GM19467 (cell line): ENCODE data around the gene NFATC2.
"Not testable (repeated sequence)": the region's sequence is repeated elsewhere in the genome, so short reads cannot be mapped to it uniquely, and the experiment has no call there.

Source experiments
- ATAC-seq: cut with Tn5 transposase; IDR thresholded peaks from one replicate; pipeline ENCODE4 v1.9.1; 2021; ENCODE audit warnings: mild to moderate bottlenecking, moderate library complexity; ENCODE audit not compliant: unreplicated experiment

Gene NFATC2

DNA sequence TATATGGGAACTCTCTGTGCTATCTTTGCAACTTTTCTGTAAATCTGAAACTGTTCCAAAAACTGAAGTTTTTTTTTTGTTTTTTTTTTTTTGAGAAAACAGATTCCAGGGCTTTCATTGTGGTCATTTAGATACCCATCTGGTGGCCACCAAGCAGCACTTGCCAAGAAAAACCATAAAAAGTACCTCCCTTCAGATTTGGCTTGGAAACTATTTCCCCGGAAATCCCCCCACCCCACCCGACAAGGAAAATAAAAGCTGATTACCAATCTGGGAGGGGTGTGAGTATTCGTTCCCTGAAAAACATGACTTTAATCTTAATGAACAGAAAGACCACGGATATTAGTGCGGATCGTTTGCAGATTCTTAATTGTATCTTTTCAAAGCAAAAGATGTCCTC lies 1.9 kb downstream of the NFATC2 start:
- ATAC-seq, result no peak

DNA sequence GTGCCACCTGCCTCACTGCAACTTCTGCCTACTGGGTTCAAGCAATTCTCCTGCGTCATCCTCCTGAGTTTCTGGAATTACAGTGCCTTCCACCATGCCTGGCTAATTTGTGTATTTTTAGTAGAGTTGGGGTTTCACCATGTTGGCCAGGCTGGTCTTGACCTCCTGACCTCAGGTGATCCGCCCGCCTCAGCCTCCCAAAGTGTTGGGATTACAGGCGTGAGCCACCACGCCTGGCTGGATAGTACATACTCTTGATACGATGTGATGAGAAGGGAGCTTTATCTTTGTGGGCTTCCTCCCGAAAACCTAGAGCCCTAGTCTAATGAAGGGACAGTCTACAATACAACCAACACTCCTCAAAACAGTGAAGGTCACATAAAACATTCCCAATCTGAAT lies 2.4 kb downstream of the NFATC2 start:
- ATAC-seq, result not testable (repeated sequence)

DNA sequence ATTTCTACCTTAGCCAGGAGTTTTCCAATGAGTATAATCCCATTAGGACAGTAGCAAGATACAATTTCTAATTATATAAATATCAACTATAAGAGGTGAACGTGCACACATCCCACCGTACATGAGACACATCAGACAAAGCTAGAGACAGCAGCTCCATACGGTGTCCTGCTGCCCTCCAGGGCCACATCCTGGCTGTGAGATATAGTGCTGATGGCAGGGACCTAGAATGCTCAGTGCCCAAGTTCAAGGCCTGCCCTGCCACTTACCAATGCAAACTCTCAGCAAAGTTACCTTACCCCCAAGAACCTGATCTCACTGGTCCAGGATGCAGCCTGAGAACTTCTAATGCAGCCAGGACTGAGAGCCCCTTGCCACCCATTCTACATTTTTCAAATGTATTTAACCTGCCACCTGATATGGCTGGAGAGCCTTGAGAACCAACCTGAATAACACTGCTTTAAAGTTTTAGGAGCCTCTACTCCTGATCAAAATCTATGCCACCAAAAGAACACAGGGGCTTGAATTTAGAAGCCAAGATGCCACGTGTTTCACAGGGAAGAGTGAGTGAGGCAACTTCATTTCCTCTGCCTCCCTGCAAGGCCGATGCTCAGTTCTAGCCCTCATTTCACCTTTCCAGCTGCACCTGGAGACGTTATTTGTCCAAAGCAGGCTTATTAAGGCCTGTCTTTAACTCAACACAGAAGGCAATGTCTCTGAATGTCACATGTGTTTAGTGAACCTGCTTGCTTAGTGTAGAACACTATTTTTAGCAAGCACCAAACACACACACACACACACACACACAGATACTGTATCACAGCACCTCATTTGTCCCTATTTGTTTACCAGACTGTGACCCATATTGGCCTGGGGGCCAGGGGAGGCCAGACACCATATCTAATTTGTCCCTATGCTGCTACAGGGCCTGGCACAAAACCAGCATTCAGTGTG lies 6.1 kb downstream of the NFATC2 start:
- no peak for ATAC-seq

DNA sequence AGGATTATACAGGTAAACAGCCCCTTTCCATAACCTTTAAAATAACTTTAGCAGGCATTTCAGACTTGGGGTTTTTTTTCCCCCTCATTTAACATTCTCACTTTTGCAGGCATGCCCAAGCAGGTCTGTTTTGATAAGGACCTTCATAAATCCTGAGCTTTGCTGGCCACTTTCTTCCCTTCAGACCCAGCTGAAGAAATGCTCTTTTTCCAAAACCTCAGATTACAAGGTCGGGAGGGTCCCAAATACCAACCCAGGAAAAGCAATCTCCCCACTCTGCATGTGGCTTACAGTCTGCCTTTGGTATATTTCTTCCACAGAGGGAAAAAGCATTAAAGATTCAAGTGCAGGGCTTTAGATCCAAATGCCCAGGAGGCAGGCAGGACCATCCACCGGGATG lies 6.8 kb downstream of the NFATC2 start:
- ATAC-seq, result no peak

DNA sequence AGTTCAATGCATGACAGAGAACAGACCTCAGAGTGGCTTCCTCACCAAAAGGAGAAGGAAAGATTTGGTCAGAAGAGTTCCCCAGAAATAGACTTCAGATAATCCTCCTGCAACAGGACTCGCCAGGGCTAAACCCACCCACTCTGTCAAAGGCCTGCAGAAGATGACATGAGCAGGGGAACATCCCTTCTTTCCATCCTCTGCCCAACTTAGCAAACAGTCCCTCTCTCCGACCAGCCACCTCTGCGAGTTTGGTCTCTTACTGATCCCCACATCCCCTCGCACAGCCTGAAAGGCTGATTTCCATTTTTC lies 7.5 kb downstream of the NFATC2 start:
- no peak for ATAC-seq

DNA sequence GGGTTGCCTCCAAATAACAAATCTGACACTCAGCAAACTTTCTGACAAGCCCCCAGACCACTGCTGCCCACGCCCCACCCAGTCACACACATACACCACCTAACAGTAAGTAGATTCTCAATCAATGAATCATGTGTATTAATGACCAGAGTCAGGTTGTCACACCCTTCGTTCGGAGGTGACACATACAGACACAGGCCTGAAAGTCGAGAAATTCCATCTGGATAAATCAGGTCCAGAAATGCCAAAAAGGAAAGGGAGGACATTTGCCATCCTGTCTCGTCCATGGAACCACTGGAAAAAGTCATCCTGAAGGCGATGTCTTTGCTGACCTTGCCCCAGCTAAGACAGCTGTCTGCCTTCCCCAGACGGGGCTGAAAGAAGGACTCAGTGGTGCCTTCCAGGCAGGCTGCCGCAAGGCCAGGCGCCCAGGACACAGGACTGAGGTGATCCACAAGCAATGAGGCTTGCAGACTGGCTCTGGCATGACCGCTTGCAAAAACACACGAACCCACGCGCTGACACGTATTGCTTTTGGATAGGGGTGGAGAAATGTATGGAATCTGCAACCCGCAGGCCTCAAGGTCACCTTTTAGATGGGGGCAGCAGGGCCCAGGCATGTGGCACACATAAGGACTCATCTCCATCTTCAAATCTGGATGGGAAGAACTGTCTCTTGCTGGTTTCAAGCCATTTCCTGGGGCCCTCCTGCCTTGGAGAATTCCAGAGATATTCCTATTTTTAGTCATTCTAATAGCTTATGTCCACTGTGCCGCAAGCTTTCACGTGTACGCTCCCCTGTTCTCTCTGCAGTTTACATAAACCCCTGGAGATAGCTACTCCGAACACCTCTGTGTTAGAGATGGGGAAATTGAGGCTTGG lies 9.0 kb downstream of the NFATC2 start:
- no peak for ATAC-seq

DNA sequence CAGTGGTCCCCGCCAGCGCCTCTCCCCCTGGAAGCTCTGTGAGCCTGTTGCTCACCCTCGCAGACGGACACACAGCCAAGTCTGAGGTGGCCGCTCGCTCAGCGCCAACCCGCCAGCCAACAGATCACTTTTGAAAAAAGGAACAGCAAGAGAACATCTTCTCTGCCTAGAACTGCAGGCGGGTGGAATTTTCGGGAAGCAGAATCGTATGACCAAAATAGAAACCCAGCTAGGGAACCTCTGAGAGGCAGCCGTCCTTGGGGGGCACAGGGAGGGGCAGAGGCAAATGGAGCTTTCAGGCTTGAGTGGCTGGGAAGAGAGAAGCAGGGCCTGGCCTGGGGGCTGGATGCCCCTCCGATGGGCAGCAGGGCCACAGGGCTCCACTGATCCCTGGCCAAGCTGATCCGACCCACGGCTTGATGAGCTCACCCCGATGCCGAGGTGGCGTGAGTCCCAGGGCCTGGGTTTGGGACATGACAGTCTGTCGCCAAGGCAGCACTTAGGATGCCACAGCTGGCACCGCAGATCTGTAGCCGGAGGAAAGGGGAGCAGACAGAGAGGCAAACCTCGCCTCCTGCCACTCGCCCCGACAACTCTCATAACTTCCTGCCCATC lies 9.8 kb downstream of the NFATC2 start:
- ATAC-seq, result no peak

DNA sequence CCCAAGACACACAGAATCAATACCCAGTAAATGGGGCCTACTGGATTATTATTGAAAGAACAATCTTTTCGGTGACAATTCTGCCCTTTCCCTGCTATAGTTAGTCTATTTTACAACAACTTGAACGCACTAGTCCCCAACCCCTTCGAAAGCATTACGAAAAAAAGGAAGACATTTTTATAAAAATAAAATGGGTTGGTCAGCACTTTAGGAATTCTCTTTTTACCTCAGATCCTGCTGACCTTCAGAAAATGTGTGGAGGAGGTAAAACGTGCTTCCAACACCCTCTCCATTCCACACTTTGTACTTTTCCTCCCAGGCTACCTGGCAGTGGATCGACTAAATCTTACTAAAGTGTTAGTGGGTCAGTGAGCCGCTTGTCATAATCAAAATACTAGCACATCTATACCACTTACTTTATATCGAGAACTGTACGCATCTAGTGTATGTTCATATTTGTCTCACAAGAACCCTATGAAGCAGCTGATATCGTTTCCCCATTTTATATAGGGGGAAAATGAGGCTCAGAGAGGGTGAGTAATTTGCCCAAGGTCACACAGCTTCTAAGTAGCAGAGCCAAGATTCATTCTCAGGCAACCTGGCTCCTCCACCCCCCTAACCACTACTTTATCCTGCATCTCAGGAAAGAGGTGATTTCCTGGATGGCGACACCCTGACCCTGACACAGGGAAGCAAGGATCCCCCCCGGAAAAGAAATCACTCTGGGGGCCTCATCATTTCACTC lies 10.6 kb downstream of the NFATC2 start:
- no peak for ATAC-seq

DNA sequence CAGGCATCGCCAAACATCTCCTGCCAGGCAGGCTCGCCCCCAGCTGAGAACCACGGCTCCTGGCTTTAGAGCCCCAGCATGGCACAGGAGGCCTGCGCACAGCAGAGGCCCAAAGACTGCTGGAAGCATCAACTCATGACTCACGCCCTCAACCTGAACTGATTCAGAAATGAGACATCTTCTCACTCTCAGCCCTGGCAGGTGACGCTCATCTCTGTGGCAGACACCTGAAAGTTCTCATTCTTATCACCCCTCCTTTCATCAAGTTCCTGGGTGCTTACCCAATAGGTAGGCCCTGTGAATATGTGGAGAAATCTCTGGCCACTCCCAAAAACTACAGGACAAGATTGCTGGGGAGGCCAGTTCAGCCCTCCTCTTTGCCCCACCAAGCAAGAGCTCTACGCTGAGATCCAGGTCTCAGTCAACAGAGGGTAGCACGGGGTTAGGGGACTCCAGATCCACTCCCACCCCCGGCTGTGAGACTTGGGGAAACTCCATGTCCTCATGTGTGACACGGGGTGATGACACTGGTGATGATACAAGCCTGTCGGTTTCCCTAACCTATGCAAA lies 11.3 kb downstream of the NFATC2 start:
- ATAC-seq, result no peak

DNA sequence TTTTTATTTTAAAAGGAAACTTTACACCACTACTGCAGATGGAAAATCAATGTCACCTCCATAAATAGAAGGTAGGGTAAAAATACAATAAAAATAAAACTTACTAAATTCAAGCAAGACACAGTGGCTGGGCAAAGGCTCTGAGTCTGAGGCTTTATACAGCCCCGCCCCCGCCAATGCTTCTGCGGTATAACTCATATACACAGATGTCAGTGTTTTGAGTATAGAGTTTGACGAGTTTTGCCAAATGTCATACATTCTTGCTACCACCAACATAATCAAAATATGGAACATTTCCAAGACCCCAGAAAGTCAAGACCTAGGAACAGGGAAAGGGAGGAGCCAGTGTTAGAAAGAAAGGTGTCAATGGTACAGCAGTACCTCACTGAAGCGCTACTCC lies 12.8 kb downstream of the NFATC2 start:
- ATAC-seq, result no peak

DNA sequence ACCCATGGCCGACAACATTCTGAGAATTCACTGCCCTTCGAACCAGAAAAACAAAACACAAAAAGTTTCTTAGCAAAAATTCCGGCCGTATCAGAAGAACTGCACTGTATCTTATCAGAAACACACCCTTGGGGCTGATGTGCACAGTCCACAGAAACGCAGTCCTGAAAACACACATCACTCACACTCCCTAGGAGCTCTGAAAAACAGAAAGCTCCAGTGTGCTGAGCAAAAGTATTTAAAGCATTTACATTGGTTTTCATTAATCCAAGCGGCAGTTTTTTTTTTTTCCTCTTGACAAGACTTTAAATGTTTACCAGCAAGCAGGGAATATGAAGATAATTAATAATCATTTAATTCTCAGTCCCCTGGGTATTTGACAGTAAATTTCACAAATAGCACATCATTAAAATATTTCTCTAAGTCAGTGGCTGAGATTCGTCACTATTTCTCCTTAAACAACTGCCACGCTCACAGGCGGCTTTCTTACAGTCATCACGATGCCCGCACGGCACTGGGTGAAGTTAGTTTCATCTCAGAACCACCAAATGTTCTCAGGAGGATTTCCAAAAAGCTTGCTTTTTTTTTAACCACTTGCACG lies 13.3 kb downstream of the NFATC2 start:
- ATAC-seq, result no peak

DNA sequence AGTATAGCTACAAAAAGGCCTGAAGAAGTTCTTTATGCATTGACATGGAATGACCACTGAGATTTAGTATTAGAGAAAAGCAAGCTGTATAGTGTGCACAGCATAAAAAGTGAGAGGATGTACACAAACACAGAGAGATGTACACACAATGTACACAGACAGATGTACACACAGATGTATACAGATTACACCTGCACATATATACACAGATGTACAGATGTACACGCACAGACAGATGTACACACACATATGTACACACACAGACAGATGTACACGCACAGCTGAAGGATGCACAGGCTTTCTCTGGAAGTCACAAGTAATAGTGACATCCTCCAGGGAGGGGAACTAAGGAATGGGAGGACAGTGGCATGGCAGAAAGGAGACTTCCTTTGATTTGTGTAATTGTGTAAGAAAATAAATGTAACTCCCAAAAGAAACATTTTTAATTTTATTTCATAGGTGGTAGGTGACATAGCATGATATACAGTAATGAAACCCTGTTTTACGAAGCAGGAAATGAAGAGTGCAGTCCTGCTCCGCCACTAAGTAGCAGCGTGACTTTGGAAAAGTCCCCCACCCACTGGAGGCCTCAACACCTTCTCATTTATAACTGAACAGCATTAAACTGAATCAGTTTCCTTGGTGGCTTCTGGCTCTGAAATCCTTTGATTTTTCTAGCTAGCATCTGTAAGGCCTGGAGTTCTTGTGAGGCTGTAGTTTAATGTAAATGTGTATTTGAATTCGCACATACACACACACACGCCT lies 14.1 kb downstream of the NFATC2 start:
- ATAC-seq, result peak; percentile 30

DNA sequence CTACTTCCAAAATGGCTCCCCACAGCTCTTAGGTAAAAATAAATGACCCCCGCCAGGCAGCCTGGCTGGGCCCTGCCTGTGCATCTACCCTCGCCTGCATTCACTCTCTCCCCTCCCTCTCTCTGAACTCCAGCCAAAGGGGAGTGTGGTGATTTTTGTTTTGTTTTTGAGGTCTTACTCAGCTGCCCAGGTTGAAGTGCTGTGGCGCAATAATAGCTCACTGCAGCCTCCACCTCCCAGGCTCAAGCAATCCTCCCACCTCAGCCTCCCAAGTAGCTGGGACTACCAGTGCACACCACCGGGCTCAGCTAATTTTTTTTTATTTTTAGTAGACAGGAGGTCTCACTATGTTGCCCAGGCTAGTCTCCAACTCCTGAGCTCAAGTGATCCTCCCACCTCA lies 15.8 kb downstream of the NFATC2 start:
- no peak for ATAC-seq

DNA sequence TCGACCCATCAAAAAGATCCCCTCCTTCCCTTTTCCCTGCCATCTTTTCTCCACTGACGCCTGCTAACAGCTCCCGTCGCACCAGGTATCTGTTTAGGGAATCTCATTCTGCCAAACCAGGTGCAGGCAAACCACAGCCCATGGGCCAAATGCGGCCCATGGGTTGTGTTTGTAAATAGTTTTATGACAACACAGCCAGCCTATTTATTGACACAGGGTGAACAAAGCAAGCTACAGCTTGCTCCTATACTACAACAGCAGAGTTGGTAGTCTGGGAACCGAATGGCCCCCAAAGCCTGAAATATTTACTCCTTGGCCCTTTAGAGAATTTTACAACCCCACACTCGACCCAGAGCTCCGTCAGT lies 16.4 kb downstream of the NFATC2 start:
- ATAC-seq, result no peak

DNA sequence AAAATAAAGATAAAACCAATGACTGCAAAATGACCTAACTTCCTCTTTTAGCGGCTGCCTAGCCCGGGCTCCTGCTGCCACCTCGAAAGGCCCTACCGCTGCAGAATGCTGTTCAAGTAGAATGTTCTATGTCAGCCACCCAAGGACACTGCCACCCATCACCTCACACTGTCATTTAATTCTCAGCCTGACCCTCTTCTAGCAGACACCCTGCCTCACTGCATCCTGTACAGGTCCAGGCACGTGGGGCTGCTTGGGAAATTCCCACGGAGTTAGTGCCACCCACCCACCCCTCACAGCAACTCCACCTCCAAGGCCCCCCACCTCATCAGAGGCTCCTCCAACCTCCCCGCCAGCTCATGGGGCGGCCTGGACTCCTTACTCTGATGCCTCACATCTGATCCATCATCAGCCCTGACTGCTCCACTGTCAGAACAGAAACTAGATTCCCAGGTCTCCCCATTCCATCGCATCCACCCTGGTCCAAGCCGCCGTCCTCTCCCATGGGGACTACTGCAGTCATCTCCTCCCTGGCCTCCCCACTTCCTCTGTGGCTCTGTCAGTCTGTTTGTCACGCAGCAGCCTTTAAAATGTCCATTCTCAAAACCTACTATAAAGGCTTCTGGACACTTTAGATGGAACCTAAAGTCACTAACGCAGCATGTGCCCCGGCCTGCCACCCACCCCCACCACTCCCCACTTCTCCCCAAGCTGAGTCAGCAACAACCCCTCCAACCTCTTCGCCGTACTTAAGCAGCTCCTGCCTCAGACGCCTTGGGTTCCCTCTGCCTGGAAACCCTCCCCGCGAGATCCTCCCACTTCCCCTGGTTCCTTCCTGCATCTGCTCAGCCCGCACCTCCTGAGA lies 17.0 kb downstream of the NFATC2 start:
- no peak for ATAC-seq

DNA sequence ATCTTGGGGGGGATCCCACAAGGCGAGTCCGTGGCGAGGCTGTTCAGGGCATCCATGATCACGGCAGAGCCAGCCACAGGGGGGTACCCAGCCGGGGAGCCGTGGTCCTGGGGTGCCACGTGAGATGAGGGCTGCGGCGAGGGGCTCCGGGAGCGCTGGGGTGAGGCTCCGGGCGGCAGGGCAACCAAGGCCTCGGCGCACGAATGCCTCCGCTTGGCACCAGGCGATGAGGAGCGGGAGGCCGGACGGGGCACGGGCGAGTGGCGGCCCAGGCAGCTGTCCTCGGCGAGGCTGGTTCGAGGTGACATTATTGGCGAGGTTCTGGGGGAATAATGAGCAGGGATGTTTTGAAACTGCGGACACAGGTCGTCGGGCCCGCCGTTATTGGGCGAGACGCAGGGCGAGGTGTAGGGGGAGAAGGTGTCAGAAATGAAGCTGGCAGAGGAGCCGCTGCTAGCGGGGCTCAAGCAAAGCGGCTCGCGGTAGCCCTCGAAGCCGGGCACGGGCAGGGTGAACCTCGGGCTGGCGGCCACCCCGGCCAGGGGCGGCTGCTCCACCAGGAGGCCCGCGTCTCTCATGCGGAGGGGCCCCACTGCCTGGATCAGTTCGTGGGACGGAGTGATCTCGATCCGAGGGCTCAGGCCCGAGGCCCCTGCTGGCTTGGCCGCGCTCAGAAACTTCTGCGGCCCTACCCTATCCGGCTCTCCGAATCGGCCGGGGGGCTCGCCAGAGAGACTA lies 19.1 kb downstream of the NFATC2 start:
- ATAC-seq, result no peak

DNA sequence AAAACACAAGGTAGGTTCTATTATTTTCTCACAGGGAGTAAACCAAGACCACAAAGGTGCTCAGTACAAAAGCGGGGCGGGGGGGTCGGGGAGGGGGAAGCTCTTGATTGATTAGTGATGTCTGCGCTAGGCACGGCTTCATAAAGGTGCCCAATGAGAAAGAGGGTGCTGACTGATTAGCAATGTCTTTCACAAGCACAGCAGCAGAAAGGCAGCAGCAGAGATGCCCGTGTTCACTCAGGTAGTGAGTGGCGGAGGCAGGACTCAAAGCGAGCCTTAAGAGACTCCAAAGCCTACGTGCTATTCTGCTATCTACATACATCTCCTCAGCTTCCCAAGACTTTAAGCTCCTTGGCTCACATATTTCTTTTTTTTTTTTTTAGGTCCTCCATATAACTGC lies 20.3 kb downstream of the NFATC2 start:
- ATAC-seq, result no peak

DNA sequence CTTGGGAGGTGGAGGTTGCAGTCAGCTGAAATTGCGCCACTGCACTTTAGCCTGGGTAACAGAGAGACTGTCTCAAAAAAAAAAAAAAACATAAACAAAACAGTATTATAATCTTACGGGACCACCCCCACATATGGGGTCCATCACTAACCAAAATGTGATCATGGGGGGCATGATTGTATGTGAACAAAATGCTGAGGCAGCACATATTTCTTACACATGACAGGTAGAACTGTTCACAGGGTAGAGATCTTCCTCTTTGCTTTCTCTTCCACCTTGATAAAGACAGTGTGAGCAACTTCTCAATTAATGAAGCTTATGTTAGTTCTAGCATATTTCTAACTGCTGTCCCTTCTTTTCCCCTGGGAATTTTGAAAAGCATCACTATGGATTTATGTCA lies 24.7 kb downstream of the NFATC2 start:
- ATAC-seq, result no peak
